Endometrium (tissue), 2 donors: ENCODE data around the gene BAIAP2.
"Not testable (repeated sequence)": the region's sequence is repeated elsewhere in the genome, so short reads cannot be mapped to it uniquely, and the experiment has no call there.

Experiments
- FAIRE-seq: peaks from 2 replicates; lab custom pipeline; 2012; peaks lifted over from hg19 to GRCh38; lab: Jason Lieb, UNC
- donor health status: control.
- donor health status: control.

The BAIAP2 gene

GRCh38 chr17:81140018-81140417 is 105.1 kb downstream of the BAIAP2 start:
- FAIRE-seq = no peak

DNA sequence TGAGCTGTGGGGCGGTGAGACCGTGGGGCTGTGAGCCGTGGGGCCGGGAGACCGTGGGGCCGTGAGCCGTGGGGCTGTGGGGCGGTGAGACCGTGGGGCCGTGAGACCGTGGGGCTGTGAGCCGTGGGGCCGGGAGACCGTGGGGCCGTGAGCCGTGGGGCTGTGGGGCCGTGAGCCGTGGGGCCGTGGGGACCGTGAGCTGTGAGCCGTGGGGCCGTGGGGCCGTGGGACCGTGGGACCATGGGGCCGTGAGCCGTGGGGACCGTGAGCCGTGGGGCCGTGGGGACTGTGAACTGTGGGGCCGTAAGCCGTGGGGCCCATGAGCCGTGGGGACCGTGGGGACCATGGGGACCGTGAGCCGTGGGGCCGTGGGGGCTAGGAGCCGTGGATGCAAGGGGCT is 105.7 kb downstream of the BAIAP2 start:
- FAIRE-seq = no peak

GRCh38 chr17:81142301-81143199 is 107.6 kb downstream of the BAIAP2 start:
- no peak for FAIRE-seq

- FAIRE-seq = no peak
Measured at GRCh38 chr17:81143200-81143527, 108.2 kb downstream of the BAIAP2 start.

GRCh38 chr17:81143717-81144422 is 108.9 kb downstream of the BAIAP2 start:
- no peak for FAIRE-seq

- FAIRE-seq = no peak
Measured at GRCh38 chr17:81144423-81144781, 109.5 kb downstream of the BAIAP2 start.

GRCh38 chr17:81146208-81146607 is 111.3 kb downstream of the BAIAP2 start:
- FAIRE-seq = not testable (repeated sequence)

DNA sequence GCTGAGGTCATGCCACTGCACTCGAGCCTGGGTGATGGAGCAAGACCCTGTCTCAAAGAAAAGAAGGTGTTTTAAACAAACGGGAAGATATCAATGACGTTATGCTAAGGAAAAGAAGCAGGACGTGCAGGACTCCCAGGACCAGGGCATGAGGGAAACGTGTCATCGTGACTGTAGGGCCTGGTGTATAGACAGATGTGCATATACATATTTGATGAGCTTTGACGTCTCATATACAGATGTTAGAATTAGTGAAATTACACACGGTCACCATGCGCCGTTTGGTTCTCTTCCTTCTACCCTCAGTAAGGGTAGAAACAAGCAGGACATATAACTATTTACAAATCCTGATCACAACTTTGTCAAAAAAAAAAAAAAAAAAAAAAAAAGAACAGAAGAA is 112.8 kb downstream of the BAIAP2 start:
- no peak for FAIRE-seq

DNA sequence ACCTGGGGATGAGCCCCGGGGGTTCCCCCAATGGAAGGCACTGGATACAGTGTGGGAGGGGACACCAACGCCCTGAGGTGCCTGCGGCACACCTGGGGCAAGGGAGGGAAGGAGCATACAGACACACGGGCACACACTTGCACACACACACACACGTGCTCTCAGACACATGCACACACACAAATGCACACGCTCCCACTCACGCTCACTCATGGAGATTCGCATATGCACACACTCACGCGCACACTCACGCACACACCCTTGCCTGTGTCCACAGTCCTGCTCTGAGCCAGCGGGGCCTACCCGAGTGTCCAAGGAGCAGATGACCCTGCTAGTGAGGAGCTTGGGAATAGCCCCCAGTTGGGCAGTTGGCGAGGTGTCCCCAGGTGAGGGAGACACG is 113.6 kb downstream of the BAIAP2 start:
- no peak for FAIRE-seq

DNA sequence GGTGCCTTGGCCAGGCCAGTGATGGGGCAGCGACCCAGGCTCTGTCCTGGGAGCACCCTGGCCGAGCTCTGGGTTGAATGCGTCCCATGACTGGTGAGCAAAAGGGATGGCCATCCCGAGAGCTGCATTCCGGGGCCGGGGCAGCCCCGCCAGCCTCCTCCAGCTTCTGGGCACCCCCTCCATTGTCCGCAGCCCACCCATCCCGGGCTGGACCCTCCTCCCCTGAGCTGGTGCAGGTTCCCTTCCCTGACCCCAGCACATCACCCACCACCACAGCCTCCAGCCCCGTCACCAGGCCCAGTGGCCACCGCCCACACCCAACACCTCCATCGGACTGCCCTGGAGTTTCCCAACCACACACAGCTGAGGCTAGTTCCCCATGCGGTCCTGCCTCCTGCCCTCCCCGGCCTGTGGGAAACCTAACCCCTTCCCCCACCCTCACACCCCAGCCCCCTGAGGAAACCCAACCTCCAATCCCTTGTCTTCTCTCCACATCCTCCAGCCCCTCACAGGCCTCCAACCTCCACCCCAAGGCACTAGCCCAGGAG is 114.1 kb downstream of the BAIAP2 start:
- no peak for FAIRE-seq

- FAIRE-seq = no peak
Measured at GRCh38 chr17:81150377-81151077, 115.6 kb downstream of the BAIAP2 start.

- no peak for FAIRE-seq
Measured at GRCh38 chr17:81151278-81151677, 116.3 kb downstream of the BAIAP2 start.

GRCh38 chr17:81152288-81152828 is 117.4 kb downstream of the BAIAP2 start:
- FAIRE-seq = no peak

DNA sequence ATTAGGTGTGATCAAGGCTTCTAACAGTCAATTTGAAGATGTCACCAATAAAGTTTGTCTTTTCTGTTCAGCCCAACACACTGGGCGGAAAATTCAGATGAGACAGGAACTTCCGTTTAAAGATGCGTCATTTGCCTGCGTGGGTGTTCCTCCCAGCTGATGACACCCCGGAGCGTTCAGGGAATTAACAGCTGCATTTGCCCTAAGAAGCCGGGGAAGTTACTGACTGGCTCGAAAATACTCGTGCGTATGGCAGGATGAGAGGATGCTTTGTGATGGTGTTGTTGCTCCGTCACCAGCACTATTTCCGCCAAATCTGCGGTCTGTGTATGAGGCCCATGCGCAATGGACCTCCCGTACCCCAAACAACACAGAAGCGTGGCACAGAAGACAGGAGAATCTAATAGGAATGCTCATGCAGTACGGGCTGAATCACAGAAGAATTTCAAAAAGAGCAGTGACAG is 118.4 kb downstream of the BAIAP2 start:
- FAIRE-seq = no peak

- FAIRE-seq = not testable (repeated sequence)
Measured at GRCh38 chr17:81154016-81154415, 119.1 kb downstream of the BAIAP2 start.

- no peak for FAIRE-seq
Measured at GRCh38 chr17:81154961-81155360, 120.0 kb downstream of the BAIAP2 start.

- no peak for FAIRE-seq
Measured at GRCh38 chr17:81156866-81157805, 122.2 kb downstream of the BAIAP2 start.

GRCh38 chr17:81157848-81158687 is 123.1 kb downstream of the BAIAP2 start:
- no peak for FAIRE-seq

DNA sequence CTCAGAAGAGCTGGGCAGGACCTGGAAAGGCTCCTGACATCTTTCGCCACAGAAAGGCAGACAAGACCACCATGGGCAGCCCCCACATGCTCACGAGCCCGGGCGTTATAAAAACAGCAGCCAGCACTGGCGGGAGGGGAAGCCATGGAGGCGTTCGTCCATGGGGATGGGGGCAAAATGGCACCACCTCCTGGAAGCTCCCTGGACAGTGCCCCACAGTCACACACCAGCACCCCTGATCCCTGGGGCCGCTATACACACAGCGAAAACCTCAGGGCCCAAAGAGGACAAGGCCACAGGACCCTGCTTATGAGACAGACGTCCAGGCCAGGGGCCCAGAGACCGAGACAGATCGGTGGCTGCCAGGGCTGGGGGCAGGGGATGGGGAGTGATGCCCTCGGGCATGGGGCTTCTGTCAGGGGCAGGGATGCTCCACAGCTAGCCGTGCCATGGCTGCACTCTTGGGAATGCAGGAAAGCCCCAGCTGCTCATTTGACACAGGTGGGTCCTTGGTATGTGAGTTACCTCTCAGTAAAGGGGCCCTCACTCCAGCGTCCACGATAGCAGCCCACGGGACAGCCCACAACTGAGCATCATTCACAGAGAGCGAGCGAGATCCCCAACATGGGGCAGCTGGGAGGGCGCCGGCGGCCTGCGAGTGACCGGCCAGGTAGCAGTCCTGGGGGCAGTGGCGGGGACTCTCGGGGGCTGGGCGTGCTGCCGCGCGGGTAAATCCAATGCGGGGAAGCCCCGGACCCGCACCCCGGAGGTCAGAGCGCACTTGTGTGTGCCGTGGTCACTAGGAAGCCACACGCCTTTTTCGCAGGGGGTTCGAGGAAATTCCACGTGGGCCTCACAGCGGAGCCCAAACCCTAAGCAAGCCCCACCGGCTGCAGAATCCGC is 124.0 kb downstream of the BAIAP2 start:
- FAIRE-seq = no peak
